GF-D8 (cell line): ENCODE results near the gene LAMB4.
A peak's percentile ranks its signal among the peaks of the same experiment; 100 is the strongest.

Experiments
- DNase-seq: peaks from one replicate; lab custom pipeline; 2025; lab: John Stamatoyannopoulos, UW

LAMB4 gene

DNA sequence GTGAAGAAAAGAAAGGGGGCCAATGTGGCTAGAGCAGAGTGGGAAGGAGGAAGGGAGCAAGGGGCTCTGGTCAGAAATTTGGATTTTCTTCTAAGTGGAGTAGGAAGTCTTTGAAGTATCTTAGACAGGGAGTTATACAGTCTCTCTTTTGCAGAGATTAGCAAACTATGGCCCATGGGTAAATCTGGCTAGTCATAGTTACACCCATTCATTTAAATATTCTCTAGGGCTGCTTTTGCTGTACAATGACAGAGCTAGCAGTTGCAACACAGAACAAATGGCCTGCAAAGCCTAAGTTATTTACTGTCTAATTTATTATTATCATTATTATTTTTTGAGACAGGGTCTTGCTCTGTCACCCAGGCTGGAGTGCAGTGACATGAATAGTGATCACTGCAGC, 10.5 kb upstream of the LAMB4 start:
- DNase-seq: no peak

DNA sequence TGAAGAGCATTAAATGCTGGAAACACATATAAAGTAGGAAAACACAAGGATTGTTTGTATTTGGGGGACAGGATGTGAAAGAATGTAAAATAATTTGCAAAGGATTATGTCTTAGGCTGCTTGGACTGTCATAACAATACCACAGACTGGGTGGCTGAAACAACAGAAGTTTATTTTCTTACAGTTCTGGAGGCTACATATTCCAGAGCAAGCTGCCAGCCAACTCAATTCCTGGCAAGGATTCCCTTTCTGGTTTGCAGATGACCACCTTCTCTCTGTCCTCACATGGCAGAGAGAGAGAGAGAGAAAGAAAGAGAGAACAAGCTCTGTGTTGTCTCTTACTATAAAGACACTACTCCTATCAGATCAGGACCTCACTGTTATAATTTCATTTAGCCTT, 8.8 kb upstream of the LAMB4 start:
- DNase-seq: no peak

DNA sequence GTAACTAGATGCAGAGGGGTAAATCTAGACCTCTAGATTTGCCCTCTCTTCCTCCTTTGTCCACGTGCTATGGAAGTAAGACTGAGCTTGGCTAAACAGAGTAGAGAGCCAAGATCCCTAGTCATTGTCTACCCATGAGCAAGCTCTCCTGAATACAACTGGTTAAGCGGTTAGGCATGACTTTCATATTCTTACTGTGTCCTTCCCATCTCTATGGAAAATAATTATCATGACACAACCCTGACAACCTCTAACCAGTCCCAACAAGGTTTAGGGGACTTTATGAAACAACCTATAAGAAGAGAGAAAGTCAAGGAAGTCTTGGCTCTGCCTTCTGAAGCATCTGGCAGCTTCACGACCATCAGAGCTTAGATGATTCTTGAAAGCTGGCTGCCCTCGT, 7.8 kb upstream of the LAMB4 start:
- no peak for DNase-seq

DNA sequence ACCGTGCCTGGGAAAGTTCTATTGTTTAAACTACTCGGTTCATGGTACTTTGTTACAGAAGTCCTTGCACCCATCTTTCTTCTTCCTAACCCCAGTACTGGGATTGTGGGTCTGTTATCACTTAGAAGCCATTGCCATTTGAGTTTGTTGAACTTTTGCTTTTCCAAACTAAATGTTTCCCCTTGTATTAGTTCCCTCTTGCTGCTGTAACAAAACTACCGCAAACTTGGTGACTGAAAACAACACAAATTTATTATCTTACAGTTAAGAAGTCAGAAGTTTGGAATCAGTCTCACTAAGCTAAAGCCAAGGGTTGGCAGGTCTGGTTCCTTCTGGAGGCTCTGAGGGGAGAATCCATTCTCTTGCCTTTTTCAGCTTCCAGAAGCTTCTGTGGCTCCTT, 6.9 kb upstream of the LAMB4 start:
- DNase-seq: no peak

DNA sequence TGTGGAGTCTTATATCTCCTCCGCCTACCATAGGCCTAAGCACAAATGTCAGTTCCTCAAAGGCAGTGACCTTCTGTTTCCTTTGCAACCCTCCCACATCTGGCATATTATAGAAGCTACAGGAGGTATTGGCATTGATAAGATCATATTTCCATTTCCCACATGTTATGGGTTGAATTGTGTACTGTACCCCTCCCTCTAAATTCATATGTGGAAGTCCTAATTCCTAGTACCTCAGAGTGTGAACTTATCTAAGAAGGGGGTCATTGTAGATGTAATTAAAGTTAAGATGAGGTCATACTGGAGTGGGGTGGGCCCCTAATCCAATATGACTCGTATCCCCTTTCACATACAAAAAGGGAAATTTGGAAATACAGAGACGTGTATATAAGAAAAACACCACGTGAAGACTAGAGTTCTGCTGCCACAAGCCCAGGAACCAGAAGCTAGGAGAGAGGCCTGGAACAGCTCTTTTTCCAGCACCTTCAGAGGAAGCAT, 6.1 kb upstream of the LAMB4 start:
- peak; percentile 88 for DNase-seq

DNA sequence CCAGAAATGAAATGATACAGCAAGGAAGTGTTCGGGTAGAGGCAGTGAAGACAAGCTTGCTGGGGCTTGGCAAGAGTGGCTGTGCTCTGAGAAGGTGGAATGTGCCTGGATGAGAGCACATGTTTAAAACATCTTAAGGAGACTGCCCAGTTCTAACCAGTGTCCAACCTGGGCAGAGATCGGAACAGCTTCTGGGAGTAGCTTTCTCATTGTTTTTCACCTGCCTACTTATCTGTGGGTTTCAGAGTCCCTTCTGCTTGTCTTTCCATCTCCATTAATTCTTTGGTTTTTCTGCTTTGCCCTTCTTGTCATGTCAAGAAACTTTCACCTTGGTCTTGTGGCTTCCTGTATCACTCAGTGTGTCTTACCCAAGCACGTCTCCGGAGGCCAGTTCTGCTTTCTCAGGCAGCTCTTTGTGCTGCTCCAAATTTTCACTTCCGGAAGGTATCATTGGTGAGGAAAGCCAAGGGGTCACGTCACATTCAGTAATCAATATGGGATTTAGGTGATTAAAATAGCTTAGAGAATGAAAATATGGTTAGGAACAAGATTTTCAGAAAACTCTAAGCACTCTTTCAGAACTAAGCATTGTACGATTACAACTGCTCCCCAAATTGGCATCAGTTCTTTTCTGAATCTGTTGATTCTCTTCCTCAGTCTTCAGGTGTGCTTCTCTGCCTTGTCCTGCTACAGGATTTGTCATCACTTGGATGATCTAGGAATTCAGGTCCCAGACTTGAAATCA, 5.5 kb upstream of the LAMB4 start:
- DNase-seq: peak; percentile 82

DNA sequence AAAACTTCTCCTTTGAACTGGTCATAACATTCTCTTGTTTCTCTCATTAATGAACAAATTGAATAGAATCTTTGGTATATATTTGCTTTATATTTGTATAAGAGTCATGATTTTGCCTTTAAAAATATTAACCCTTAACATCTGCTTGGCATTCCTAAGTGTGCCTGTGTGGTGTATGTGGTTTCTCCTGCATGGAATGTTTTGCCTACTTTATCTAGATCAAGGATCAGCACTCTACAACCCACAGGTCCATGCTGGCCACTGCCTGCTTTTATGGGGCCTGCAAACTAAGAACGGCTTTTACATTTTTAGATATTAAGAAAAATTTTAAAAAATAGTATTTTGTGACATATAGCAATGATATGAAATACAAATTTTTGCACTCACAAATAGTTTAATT, 4.3 kb upstream of the LAMB4 start:
- no peak for DNase-seq

DNA sequence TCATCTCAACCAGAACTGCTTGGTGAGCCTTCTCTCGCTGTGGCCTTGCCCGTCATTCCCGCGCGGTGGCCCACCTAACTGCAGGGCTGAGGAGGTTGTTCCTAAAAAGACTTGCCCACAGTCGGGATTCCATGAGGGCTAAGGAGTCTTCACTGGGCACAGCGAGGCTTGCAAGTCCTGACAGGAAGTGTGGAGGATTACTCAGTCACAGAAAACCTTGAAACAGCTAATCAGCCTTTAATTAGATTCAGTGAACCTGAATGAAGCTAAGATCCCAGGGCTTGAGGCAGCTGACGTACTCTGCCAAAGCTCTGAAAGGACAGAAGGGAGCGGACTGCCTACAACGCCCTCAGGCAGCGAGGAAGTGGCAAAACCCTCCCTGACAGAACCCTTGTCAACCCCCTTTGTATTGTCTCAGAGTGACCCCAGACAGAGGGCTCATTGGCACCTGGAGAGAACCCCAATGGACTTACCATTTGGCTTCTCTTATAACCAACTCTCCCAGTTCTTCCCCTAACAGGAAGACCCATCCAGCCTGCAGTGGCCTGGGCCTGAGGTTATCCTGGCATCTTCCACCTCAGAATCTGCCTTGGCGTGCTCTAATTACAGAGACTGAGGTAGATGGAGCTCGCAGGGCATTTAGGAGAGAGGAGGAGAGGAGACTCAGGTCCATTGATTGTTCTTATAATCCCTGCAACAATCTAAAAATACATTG, 2.5 kb upstream of the LAMB4 start:
- DNase-seq: no peak

DNA sequence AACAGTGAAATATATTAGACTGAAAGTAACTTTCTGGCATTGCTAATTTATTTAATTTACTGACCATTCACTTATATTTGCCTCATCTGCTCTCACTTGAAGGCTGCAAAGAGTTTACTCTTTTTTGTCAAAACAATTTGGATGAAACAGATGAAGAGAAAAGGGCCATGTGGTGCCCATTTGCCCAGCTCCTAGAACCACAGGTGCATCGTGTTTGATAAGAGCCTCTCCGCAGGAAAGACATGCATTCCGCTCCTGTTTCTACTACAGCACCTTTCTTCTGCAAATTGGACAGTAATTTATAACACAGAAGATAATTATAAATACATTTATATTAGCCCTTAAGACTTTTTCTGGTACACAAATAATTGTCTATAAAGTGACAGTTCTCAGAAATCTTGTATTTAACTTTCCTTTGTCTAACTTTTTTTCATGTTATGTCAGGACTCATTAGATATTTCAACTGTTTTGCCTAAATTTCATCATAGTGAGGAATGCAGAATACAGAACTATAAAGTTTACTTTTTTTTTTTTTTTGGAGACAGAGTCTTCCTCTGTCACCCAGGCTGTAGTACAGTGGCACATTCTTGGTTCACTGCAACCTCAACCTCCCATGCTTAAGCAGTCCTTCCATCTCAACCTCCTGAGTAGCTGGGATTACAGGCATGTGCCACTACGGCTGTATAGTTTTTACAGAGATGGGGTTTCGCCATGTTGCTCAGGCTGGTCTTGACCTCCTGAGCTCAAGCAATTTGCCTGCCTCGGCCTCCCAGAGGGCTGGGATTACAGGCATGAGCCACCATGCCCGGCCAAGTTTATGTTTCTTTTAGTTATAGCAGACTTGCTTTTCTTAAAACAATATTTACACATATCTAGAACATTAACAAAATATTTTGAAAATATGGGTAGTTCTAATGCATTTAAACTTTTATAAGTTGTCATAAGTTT, 869 bp downstream of the LAMB4 start:
- no peak for DNase-seq

DNA sequence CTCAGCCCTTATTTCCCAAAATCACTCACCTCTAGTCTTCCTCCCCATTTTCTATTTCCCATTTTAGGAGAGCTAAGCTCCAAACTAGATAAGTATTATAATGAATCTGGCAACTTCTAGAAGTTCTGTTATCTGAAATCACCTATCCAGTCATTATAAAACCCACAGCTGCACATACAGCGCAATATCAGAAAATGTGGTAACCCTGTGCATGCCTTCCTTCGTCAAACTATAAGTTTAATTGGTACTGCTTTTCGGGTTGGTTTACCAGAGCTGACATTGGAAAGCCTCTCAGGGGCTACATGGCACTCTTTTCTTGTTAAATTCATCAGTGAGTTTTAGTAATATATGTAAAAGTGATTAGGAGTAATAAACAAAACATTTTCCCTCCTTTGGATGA, 1.6 kb downstream of the LAMB4 start:
- no peak for DNase-seq

DNA sequence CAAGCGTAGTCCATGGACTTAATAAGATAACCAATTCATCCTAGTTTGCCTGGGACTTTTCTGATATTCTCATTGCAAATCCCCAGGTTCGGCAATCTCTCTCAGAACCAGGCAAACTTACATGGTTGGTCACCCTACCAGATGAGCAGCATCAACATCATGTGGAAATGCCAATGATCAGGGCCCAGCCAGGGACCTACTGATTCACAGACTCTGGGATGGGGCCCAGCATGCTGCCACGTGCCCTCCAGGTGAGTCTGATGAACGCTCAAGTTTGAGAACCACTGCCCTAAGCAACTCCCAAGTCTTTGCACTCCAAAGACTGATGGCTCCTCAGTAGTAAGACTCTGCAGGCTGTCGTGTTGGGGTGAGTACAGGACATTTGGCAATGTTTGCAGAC, 2.7 kb downstream of the LAMB4 start:
- no peak for DNase-seq

DNA sequence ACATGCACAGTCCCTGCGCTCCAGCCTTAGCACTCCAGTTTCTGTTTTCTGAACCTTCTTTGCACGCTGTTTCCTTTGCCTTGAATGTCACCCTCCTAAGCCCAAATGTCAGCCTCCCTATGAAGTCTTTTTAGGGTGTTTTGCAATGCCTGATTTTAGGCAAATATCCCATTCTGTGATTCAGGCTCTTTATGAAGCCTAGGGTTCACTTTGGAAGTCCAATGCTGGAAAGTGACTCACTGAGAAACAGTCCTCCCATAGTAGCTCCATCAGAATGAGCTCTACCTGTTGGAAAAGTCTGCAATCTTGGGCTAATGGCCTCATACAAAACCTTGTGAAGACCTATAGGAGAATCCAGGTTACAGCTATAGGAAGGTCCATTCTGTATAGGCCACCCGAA, 5.3 kb downstream of the LAMB4 start:
- DNase-seq: no peak

DNA sequence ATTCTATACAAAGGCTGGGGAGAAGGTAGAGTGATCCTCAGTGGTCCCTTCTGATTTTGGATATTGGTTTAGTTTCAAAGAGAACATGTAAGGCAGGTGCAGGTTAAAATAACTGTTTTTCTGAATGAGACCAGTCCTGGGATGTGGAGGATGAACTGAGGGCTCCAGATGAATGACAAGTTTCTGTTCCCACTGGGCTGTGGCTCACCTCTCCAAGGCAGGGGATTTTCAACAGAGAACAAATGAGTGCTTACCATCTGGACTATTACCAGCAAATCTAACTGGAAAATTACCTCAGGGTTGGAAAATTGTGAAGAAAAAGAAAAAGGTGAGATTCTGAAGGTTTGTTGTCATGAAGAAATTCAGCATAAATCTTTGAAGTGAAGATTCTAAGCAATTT, 8.0 kb downstream of the LAMB4 start:
- no peak for DNase-seq

DNA sequence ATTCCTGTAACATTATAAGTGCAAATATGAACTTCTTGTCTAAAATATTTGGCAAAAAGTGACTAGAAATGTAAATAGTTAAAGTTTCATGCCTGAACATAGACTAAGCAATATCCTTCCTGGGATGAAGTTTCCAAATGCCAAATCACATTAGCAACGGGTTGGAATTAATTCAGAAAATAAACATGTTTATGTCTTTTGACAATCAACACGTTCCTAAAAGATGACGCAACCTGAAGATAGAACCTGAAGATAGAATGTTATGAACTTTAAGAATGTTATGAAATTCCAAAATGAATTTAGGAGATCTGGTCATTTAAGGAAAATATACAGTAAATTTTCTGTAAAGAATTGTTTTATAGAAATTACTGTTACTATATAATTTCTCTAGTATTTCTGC, 9.2 kb downstream of the LAMB4 start:
- no peak for DNase-seq

DNA sequence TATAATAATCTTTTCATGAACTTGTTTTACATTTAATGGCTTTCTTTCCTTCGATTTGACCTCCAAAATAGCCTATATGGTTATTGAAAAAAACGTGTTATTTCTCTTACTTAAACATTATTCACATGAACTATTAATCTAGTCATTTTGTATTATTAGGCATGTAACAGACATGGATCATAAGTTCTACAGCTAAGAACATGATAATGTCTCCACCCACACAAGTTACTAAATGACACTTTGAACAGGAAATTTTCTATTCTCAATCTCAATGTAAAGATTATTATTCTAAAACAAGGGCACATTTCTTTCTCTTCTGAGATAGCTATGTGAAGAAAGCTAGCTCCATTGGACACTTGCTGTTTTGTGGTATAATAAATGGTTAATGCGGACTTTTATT, 10.0 kb downstream of the LAMB4 start:
- no peak for DNase-seq

DNA sequence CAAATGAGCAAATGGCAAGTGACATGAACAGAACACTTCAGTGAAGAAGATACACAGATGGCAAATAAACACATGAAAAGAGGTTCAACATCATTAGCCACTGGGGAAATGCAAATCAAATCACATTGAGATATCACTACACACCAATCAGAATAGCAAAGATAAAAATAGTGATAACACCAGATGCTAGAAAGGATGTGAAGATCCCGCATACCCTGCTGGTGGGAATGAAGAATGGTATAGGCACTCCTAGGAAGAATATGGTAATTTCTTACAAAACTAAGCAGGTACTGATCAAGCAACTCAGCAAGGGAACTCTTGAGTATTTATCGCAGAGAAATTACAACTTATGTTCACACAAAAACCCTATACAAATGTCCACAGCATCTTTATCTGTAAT, 11.2 kb downstream of the LAMB4 start:
- DNase-seq: no peak

DNA sequence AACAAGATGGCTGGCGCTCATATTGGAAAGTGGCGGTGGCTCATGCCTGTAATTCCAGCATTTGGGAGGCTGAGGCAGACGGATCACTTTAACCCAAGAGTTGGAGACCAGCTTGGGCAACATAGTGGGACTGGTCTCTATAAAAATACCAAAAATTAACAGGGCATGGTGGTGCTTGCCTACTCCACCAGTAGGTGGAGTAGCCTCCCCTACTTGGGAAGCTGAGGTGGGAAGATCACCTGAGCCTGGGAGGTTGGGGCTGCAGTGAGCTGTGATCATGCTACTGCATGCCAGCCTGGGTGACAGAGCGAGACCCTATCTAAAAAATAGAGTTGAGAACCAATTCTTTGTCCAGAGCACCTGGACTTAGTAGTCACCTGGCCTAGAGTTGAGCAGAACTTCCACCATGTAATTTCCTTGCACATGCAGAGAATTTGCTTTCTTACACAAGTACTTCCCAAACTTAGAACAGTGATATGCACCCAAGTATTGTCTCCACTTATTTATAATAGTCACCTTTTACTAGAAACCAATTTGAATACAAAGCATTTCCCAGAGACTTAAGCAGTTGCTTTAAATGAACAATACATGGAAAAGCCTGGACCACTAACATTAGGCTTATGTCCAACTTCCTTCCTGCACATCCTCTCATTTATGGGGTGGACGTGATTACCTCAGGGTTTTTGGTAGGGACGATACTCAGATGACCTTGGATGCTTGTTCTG, 15.9 kb downstream of the LAMB4 start:
- no peak for DNase-seq

DNA sequence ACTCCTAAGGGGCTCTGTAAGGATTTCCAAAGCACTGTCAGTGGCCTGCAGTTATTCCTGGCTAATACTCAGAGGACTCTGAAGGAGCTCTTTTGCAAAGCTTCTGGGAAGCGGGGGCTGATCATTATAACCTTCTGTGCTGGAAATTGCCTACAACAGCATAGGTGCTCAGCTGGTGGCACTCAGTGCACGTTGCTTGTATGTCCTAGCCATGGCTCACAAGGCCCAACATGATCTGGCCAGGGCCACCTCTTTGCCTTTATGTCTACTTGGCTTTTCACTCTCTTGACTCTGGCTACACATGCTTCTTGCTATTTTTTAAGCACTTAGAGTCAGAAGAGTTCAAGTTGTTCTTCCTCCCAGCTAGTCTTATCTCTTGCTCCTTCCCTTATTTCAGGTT, 17.5 kb downstream of the LAMB4 start:
- no peak for DNase-seq

DNA sequence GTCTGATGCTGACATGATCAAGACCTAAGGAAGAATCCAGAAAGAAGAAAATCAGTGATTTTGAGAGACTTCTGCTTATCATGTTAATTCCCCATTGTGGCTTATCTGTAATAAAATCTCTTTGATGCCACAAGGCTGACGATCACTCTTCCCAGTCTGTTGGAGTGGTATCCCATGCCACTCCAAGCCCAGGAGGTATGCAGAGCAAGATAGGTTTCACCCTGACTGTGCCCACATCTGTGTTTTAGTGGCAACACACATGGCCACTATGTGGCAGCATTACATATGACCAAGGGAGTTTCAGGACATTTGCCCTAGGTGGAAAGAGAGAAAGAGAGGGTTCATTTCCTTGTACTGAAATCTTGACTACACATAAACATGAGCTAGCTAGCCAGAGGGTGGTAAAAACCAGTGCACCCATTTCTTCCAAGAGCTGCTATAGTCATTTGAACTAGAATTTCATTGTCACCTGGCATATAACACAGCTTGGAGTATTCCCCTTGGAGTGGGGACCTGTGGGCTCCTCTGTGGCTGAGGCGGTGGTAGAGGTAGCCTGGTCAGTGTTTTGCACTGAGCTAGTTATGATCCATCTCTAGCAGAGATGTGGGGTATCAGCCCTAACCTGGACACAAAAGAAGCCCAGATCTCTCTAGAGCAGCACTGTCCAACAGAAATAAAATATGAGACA, 20.8 kb downstream of the LAMB4 start:
- DNase-seq: peak; percentile 0

DNA sequence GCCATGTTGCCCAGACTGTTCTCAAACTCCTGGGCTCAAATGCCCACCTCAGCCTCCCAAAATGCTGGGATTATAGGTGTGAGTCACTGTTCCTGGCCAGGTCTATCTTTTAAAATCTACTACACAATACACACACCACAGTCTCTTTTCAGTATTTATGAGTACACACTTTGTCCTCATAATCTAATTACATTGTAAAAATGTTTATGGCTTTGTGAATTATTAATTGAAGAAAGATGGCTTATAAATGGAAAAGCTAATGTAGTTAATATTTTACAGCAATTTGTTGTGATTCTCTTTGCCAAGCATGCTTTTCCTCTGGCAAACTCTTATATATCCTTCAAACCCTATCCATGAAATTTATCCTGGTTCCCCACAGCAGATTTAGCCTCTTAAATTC, 22.0 kb downstream of the LAMB4 start:
- no peak for DNase-seq

DNA sequence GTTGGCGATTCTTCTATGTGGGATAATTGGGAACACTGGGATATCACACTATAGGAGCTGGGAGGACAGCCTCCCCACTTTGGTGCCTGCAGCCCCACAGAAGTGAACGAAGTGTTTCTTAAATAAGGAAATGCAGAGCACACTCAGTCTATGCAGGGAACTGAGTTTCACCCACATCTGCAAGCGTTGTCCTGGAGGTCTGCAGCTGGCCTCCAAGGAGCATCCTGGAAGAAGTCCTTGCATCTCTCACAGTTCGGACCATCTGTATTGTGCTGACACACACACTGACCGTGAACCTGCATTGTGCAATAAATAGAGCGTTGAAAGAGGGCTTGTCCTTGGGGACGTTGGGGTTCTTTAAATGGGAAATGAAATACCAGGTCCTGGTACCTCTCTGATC, 25.8 kb downstream of the LAMB4 start:
- no peak for DNase-seq
